HG03045 (cell line): ENCODE data around the gene TLCD1.
"Not testable (repeated sequence)": the region's sequence is repeated elsewhere in the genome, so short reads cannot be mapped to it uniquely, and the experiment has no call there.

ENCODE experiments used
- ATAC-seq: cut with Tn5 transposase; IDR thresholded peaks from one replicate; pipeline ENCODE4 v1.9.1; 2021; ENCODE audit warnings: mild to moderate bottlenecking, moderate library complexity; ENCODE audit not compliant: unreplicated experiment

TLCD1 gene

DNA sequence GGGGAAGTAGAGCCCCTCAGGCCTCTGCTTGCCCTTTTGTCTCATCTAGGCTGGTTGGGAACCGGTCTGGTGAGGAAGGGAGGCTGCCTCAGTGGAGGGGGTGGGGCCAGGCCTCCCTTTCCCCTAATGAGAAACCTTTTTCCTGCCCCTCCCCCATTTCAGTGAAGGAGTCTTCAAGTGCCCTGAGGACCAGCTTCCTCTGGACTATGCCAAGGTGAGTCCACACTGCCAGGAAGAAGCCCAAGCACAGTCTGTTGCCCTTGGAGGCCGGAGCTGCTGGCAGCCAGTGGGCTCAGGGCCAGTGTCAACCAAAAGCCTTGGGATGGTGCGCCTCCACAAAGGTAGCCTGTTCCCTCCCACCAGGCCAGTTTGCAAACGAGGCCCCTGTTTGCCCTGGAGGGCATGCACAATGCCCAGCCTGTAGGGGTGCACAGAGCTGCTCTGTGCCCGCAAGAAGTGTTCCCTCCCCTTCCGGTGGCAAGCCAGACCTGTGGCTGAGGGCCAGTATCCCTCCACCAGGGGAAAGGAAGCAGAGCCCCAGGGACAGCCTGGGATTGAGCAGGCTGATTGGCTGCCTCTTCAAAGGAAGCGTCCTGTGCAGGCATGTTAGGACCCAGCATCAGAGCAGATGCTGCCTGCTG, 21.1 kb upstream of the TLCD1 start:
- no peak for ATAC-seq

DNA sequence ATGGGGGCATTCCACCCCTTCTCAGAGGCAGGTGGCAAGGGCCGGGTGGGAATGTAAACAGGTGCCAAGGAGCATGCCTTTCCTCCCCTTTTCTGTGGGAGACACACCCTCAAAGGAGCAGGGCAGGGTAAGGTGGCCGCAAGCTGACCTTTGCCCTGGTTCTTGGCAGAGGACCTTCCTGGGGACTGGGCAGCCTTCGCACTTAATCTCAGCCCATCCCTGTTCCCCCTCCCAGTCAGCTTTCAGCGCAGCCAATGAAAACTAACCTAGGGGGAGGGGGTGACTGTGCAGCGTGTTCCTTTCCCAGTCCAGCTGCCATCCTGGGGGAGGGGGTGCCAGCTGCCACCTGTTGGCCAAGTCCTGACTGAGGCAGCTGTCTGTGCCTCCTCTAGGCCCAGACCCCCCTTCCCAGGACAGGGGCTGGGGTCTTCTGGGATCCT, 20.6 kb upstream of the TLCD1 start:
- ATAC-seq, result no peak

- no peak for ATAC-seq
Observed at GRCh38 chr17:28745786-28746411, 19.9 kb upstream of the TLCD1 start.

- no peak for ATAC-seq
Observed at GRCh38 chr17:28744972-28745785, 19.1 kb upstream of the TLCD1 start.

- peak; percentile 32 for ATAC-seq
Observed at GRCh38 chr17:28744104-28744971, 18.3 kb upstream of the TLCD1 start.

GRCh38 chr17:28743243-28744103, 17.4 kb upstream of the TLCD1 start, which contains the start of gene TRAF4:
Gene TRAF4, plus strand, starts transcription at chr17:28744011. Its CDS starts 102 bp downstream, at chr17:28744113.
- peak; percentile 66 for ATAC-seq

DNA sequence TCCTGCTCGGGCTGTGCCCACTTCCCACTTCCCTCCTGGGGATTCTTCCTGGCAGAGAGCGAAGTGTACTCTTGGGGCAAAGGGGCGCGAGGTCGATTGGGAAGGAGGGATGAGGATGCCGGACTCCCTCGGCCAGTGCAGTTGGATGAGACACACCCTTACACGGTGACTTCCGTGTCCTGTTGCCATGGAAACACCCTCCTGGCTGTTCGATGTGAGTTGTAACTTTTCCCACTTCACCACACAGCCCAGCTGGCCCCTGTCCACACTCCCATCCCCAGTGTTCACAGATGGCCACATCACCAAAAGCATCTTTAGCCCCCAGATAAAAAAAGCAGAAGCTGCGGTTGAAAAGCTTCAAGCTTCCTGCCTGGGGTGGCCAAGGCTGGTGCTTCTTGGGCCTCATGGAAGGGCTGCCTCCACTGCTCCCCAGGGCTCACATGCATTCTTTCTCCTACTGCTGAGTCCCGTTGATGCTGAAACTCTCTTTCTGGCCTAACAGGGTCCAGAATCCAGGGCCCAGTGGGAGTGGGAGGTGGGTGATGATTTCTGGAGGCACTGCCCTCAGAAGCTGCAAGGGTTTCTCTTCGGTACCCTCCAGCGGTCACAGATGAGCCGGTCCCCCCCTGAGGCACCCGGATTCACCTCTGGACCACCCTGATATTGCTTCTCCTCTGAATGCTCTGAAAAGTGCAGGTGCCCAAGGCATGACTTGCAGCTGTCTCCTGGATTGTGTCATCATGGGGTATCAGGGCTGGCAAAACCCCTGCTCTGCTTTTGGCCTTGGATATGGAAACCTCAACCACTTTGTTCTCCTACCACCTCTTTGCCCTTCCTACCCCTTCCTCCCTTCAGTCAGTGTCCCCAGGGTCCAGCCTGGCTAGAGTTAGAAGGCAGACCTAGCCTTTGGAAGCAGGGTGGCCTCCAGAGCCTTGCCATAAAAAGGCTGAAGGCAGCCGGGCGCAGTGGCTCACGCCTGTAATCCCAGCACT, 15.6 kb upstream of the TLCD1 start:
- no peak for ATAC-seq

DNA sequence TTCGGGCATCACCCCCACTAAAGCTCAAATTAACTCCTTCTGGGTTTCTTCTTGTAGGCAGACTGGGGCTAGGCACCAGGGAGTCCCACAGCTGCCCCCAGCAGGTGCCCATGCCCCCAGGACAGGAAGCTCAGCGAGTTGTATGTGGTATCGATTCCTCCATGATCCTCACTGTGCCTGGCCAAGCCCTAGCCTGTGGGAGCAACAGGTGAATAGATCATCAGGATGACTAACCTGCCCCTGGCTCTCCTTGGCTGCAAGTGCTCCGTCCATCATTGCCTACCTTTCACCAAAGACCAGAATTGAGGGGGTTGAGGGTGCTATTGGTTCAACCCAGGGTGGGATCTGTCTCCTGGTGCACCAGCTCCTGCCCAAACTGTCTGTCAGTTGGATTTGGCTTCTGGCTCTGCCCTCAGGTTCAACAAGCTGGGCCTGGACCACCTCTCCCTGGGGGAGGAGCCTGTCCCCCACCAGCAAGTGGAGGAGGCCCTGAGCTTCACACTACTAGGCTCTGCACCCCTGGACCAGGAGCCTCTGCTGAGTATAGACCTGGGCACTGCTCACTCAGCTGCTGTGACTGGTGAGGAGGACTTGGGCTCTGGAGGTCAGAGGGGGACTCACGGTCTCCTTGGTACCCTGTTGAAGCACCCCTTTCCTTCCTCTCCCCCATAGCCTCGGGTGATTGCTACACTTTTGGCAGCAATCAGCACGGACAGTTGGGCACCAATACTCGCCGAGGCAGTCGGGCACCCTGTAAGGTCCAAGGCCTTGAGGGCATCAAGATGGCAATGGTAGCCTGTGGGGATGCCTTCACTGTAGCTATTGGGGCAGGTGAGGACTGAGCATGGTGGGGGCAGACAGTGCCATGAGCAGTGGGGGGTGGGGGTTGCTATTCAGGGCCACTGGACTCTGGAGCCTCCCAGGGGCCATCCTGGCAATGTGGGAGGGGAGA, 14.6 kb upstream of the TLCD1 start:
- ATAC-seq, result no peak

- ATAC-seq, result no peak
Observed at GRCh38 chr17:28738680-28739384, 12.8 kb upstream of the TLCD1 start.

DNA sequence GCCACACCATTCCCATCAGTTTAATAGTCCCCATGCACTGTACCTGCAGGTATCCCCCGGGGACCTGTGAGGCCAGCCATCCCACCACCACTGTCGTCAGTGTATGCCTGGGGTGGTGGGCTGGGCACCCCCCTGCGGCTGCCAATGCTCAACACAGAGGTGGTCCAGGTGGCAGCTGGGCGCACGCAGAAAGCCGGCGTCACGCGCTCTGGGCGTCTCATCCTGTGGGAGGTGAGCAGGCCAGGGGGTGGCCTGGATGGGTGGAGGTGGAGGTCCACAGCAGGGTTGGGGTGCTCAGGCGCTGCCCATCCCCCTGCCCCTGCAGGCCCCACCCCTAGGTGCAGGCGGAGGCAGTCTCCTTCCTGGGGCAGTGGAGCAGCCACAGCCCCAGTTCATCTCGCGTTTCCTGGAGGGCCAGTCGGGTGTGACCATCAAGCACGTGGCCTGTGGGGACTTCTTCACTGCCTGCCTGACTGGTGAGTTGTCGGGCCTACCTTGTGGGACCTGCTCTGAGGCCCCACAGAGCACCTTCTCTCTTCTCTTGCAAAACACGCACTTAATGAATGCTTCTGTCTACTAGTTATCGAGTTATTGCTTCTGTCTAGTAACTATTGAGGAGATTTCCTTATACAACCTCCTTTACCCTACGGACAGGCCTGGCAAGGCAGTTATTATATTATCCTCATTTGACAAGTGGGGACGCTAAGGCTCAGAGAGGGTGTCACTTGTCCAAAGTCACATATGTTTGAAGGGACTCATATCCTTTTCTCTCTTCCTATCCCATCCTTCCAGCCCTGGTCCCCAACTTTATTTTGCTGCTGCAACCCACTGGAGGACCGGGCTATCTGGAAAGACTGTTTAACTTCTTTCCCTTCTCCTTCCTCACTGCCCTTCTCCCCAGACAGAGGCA, 12.0 kb upstream of the TLCD1 start:
- no peak for ATAC-seq

GRCh38 chr17:28737316-28737715, 11.3 kb upstream of the TLCD1 start:
- no peak for ATAC-seq

DNA sequence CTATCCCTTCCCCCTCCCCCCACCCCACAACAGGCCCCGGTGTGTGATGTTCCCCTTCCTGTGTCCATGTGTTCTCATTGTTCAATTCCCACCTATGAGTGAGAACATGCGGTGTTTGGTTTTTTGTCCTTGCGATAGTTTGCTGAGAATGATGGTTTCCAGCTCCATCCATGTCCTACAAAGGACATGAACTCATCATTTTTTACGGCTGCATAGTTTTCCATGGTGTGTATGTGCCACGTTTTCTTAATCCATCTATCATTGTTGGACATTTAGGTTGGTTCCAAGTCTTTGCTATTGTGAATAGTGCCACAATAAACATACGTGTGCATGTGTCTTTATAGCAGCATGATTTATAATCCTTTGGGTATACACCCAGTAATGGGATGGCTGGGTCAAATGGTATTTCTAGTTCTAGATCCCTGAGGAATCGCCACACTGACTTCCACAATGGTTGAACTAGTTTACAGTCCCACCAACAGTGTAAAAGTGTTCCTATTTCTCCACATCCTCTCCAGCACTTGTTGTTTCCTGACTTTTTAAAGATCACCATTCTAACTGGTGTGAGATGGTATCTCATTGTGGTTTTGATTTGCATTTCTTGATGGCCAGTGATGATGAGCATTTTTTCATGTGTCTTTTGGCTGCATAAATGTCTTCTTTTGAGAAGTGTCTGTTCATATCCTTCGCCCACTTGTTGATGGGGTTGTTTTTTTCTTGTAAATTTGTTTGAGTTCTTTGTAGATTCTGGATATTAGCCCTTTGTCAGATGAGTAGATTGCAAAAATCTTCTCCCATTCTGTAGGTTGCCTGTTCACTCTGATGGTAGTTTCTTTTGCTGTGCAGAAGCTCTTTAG, 10.1 kb upstream of the TLCD1 start:
- not testable (repeated sequence) for ATAC-seq

DNA sequence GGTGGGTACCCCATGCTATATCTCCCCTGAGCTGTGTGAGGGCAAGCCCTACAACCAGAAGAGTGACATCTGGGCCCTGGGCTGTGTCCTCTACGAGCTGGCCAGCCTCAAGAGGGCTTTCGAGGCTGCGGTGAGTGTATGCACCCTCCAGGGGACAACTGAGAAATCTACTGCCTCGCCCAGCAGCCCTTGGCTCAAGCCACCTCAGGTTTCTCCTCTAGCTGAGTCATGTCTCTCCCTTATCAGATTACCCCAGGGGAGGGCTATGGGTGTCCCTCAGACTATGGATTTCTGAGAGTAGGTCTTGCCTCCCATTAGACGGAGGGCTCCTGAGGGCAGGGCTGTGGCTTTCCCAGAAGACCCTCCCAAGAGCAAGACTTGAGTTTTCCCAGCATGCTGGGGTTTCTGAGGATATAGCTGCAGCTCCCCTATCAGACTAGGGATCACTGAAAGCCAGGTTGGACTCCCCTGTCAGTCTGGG, 9.2 kb upstream of the TLCD1 start:
- ATAC-seq, result no peak

DNA sequence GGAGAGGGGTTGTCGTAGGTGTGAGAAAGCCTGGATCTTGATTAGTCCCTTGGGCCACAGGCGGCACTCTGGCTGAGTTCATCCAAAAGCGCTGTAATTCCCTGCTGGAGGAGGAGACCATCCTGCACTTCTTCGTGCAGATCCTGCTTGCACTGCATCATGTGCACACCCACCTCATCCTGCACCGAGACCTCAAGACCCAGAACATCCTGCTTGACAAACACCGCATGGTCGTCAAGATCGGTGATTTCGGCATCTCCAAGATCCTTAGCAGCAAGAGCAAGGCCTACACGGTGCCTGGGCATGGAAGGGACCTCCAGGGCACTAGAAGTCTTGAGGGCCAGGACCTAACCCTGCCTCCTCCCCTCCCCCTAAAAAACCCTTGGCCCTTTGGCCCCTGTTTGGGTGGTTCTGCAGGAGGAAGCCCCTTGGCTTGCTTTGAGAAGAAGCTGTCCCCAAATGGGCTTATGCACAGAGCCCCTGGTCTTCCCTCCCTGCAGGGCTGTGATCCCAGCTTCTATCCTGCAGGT, 8.7 kb upstream of the TLCD1 start:
- ATAC-seq, result no peak

- no peak for ATAC-seq
Observed at GRCh38 chr17:28733346-28733745, 7.3 kb upstream of the TLCD1 start.
